ENCODE data around the gene FABP7. TPM values are rescaled to one million over a fixed set of nuclear protein-coding genes. Genes with fewer than 3 reads are reported as not detected.

The FABP7 gene
- total RNA-seq, 1 experiment from 2014 or later = not detected

- Histone ChIP-seq H3K4me1 (peaks cover 14% of the 10 kb centered on the region), H3K36me3 (ENCODE audit: control insufficient read depth, insufficient read depth, low read length) (no peaks in the 10 kb centered on the region), H3K27me3 (replicated peaks; ENCODE audit: control insufficient read depth, insufficient read depth, low read length) (no peaks in the 10 kb centered on the region), H3K9me3 (no peaks in the 10 kb centered on the region), H3K4me3 (ENCODE audit: low read depth, low read length) (no peak overlapping the region)
- DNase-seq = no peak
- Mint-ChIP-seq H3K4me1 (ENCODE audit: low read depth, unreplicated experiment) (peaks cover 18% of the 10 kb centered on the region), H3K27ac (ENCODE audit: unreplicated experiment) (no peak overlapping the region), H3K9me3 (ENCODE audit: unreplicated experiment) (peaks cover 32% of the 10 kb centered on the region), H3K36me3 (ENCODE audit: insufficient read depth, unreplicated experiment) (no peaks in the 10 kb centered on the region), H3K4me3 (ENCODE audit: unreplicated experiment) (no peak overlapping the region), H3K27me3 (ENCODE audit: insufficient read depth, unreplicated experiment) (no peaks in the 10 kb centered on the region)
- POLR2A ChIA-PET = no interaction called here
- no TSS peak for BruUV-seq (replicated peaks)
- TF ChIP-seq CTCF (IDR thresholded peaks at IDR 0.05; ENCODE audit: insufficient read depth in 1 of 2, low read depth in 1 of 2, low read length in 1 of 2, severe bottlenecking in 1 of 2, unreplicated experiment in 1 of 2) = no peak
- CTCF ChIA-PET = no interaction called here
- intact Hi-C loops (cut with micrococcal nuclease; ENCODE audit: unreplicated experiment) = no loop called here
Observed at GRCh38 chr6:122758927-122759334, 20.6 kb upstream of the FABP7 start.

- POLR2A ChIA-PET = no interaction called here
- peaks cover 18% of the 10 kb centered on the region for H3K4me1 Mint-ChIP-seq (ENCODE audit: low read depth, unreplicated experiment)
- intact Hi-C loops (cut with micrococcal nuclease; ENCODE audit: unreplicated experiment) = no loop called here
Observed at GRCh38 chr6:122760330-122760729, 19.2 kb upstream of the FABP7 start.

GRCh38 chr6:122766256-122766655 is 13.3 kb upstream of the FABP7 start:
- Mint-ChIP-seq H3K27ac (ENCODE audit: unreplicated experiment) (no peak overlapping the region), H3K4me3 (ENCODE audit: unreplicated experiment) (no peak overlapping the region), H3K4me1 (ENCODE audit: low read depth, unreplicated experiment) (peaks cover 18% of the 10 kb centered on the region), H3K9me3 (ENCODE audit: unreplicated experiment) (no peaks in the 10 kb centered on the region), H3K27me3 (ENCODE audit: insufficient read depth, unreplicated experiment) (no peaks in the 10 kb centered on the region), H3K36me3 (ENCODE audit: insufficient read depth, unreplicated experiment) (no peaks in the 10 kb centered on the region)
- no peak for DNase-seq
- no peak for TF ChIP-seq CTCF (IDR thresholded peaks at IDR 0.05; ENCODE audit: insufficient read depth in 1 of 2, low read depth in 1 of 2, low read length in 1 of 2, severe bottlenecking in 1 of 2, unreplicated experiment in 1 of 2)
- Histone ChIP-seq H3K4me3 (ENCODE audit: low read depth, low read length) (no peak overlapping the region), H3K36me3 (ENCODE audit: control insufficient read depth, insufficient read depth, low read length) (no peaks in the 10 kb centered on the region), H3K27me3 (replicated peaks; ENCODE audit: control insufficient read depth, insufficient read depth, low read length) (no peaks in the 10 kb centered on the region), H3K4me1 (peaks cover 17% of the 10 kb centered on the region), H3K9me3 (no peaks in the 10 kb centered on the region)
- BruUV-seq (replicated peaks) = no TSS peak
- intact Hi-C loops (cut with micrococcal nuclease; ENCODE audit: unreplicated experiment) = no loop called here
- CTCF ChIA-PET = interaction anchor here (0.5 kb wide), 1 partner anchor 73 kb away, joined by 3 read pairs; no protein-coding TSS in a partner anchor
- POLR2A ChIA-PET = no interaction called here

More at GRCh38 chr6:122760330-122760729, 19.2 kb upstream of the FABP7 start:
- DNase-seq = no peak
- Mint-ChIP-seq H3K36me3 (ENCODE audit: insufficient read depth, unreplicated experiment) (no peaks in the 10 kb centered on the region), H3K9me3 (ENCODE audit: unreplicated experiment) (peaks cover 20% of the 10 kb centered on the region), H3K4me3 (ENCODE audit: unreplicated experiment) (no peak overlapping the region), H3K27ac (ENCODE audit: unreplicated experiment) (no peak overlapping the region), H3K27me3 (ENCODE audit: insufficient read depth, unreplicated experiment) (no peaks in the 10 kb centered on the region)
- CTCF ChIA-PET = no interaction called here
- H3K4me1 ChIP-seq = peaks cover 14% of the 10 kb centered on the region
- no peaks in the 10 kb centered on the region for H3K9me3 ChIP-seq
- BruUV-seq (replicated peaks) = no TSS peak
- H3K36me3 ChIP-seq (ENCODE audit: control insufficient read depth, insufficient read depth, low read length) = no peaks in the 10 kb centered on the region
- no peaks in the 10 kb centered on the region for H3K27me3 ChIP-seq (replicated peaks; ENCODE audit: control insufficient read depth, insufficient read depth, low read length)
- no peak overlapping the region for H3K4me3 ChIP-seq (ENCODE audit: low read depth, low read length)
- no peak for TF ChIP-seq CTCF (IDR thresholded peaks at IDR 0.05; ENCODE audit: insufficient read depth in 1 of 2, low read depth in 1 of 2, low read length in 1 of 2, severe bottlenecking in 1 of 2, unreplicated experiment in 1 of 2)

Data from Caco-2 (cell line).